Activated CD4-positive, CD25-positive, alpha-beta regulatory T cell treated with anti-CD3 and anti-CD28 coated beads, Interleukin-2, amount 50 U/mL, for 72 hours (primary cell): Measurements from ENCODE around the gene MAGI2.

ENCODE experiments used
- DNase-seq: peaks from one replicate; pipeline ENCODE4 v3.0.0; 2021

Gene MAGI2

GRCh38 chr7:78450706-78451105, 1002.8 kb downstream of the MAGI2 start:
- DNase-seq, result no peak

- no peak for DNase-seq
These were observed 1004.6 kb downstream of the MAGI2 start for GRCh38 chr7:78448911-78449310.

DNA sequence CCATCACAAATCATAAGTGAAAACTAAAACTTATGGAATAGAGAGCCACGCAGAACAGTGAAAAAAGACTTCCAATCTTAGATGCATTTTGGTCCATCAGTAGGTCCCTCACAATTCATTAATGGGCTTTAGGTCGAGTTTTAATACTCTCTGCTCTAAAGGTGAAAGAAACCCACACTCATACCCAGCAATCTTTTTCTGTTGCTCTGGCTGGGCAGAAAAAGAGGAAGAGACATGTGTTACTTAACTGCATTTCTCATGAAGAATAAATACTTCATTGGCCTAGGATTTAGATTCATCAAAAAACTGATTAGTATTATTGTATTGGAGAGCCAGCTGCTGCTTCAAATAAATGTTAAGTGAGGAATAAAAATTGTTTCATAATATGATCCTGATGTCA, 1009.2 kb downstream of the MAGI2 start:
- DNase-seq, result no peak

GRCh38 chr7:78443811-78444210, 1009.7 kb downstream of the MAGI2 start:
- no peak for DNase-seq

DNA sequence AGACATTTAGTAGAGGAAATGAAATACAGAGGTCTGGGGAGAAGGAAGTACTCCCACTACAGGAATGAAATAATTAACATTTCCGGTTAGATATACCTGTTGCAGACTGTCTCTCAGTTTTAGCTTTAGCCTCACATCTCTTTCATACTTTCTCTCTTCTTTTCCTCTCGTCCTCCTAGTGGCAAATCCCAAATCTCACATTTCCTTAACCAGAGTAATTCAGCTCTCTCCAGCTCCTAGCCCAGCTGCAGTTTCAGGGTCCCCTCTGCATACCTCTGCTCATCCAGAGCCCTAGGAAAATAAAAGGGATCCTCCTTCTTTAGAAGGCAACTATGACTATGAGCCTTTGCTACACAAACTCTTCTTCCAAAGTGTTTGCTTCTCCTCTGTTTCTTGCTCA, 1011.7 kb downstream of the MAGI2 start:
- DNase-seq, result no peak

DNA sequence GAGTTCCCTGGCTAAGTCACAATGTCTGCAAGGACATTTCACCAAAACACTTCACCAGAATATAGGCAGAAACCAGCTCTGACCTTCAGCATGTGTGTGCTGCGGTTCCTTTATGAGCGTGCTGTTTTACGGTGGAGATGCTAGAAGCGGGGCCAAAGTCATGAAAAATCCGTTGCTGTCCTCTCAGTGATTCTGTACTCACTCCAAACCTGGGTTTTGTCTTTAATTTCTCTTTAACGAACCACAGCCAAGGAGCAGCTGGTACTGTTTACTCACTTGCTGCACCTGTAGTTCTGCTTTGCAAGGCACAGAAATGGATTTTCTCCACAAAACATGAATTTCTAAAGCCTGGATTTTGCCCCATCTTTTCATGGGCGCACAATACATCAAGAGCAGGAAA, 1015.0 kb downstream of the MAGI2 start:
- DNase-seq, result no peak

DNA sequence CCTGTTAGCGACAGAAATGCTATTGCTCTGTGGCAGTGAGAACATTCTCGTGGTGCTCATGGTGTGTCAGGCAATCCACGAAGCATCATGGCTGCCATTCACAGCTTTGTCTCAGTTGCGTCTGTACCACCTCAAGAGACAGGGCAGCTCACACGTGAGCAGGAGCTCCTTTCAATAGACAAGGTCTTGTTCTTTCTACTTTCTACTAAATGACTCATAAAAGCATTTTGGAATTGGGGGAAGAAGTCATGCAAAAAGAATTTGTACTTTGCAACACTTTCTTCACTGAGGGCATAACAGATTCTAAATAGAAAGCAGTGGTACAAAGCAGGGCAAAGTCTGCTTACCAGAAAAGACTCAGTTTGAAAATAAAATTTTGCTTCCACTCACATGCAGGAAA, 1016.3 kb downstream of the MAGI2 start:
- DNase-seq, result no peak

- DNase-seq, result no peak
These were observed 1018.1 kb downstream of the MAGI2 start for GRCh38 chr7:78435355-78435754.

DNA sequence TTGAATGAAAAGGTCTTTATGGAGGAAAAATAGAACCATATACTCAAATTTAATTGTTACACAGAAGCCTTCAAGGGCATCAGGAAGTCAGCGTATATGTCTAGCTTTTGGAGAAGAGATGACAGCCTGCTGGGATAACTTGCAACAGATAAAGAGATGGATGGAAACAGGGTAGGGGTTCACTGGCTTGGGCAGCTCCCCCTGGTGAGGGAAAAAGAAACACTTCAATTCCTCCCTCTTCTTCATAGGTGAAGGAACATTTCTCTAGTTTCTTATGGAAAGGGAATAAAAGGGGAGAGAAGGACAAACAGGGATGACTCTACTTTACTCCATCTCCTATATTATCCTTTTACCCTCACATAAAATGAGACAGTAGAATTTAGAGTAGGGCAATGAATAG, 1019.2 kb downstream of the MAGI2 start:
- DNase-seq, result no peak

DNA sequence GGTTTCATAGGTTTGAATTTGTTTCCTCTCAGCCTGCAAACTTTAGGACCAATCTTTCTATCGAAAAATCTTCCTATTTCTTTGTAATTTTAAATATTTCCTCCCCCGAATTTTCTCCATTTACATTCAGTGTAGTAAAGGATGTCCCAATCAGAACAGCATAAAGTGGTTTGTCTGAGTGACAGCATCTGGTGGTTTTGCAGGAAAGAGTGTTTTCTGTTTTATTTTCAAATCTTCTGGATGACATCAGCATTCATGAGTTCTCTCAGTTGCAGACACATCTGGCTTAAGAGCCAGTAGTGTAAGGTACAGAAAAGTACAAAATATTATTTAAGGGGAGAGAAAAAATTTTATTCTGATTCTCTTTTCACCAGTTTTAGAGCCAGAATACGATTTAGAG, 1020.0 kb downstream of the MAGI2 start:
- DNase-seq, result no peak

DNA sequence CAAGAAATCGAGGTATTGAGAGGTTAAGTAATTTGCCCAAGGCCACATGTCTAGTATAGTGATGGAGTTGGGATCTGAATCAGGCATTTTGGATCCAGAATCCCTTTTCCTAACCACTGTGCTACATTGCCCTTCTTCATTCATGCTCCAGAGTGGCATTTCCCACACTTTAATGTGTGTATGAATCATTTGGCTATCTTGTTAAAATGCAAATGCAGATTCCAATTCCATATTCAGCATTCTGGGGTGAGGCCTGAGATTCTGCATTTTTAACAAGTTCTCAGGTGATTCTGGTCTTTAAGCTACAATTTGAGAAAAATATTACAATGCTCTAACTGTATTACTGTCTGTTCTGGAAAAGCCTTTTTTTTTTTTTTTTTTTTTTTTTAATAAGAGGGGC, 1023.6 kb downstream of the MAGI2 start:
- DNase-seq, result no peak

- no peak for DNase-seq
These were observed 1026.3 kb downstream of the MAGI2 start for GRCh38 chr7:78427209-78427608.

GRCh38 chr7:78420001-78420400, 1033.5 kb downstream of the MAGI2 start:
- no peak for DNase-seq

GRCh38 chr7:78417180-78417853, 1036.2 kb downstream of the MAGI2 start:
- DNase-seq, result no peak

DNA sequence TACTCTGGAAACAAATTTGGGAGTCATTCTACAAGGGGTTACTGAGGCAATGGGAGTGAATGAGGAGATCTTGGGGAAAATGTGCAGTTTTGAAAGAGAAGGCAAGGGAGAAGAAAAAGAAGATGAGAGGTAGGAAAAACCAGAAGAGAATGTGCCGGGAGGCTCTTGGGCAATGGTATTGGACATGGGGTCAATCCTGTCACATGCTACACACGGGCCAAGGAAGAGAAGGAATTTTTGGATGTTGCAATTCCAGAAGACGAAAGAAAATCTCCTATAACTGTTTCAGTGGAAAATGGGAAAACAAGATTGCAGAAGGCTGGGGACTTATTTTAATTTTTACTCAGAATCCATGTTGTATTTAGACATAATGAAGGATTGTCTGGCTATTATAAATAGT, 1039.9 kb downstream of the MAGI2 start:
- no peak for DNase-seq

- DNase-seq, result no peak
These were observed 1041.1 kb downstream of the MAGI2 start for GRCh38 chr7:78412216-78412858.

DNA sequence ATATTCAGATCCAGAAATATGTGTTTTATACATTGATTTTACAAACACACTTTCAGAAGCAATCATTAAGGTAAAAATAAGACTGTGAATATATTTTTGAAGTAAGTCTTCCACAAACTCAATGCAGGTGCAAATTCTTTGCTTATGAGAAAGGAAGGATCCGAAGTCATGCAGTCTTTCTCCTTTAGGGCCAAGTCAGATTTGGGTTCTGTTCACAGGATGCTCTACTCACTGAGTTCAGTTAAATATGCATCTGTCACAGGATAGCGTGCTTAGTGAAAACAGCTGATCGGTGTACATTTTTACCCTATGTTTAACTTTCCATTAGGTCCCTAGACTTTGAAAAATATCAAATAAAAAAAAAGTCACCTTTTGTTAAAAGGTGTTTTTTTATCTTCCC, 1046.4 kb downstream of the MAGI2 start:
- DNase-seq, result no peak

DNA sequence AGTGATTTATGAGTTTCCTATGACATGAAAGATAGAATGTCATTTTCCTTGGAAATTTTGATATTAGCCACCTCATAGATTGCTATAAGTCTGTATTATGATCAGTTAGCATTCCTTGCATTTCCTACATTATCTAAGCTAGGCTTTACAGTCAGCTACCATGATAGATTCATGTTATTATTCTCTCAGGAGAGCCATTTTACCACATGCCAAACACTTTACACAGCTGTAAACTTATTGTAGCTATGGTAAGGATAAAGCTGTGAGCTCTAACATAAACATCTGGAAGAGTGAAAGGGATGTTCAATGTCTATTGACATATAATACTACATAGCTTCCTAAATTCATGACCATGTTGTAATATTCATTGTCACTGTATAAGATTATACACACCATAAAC, 1046.9 kb downstream of the MAGI2 start:
- DNase-seq, result no peak

DNA sequence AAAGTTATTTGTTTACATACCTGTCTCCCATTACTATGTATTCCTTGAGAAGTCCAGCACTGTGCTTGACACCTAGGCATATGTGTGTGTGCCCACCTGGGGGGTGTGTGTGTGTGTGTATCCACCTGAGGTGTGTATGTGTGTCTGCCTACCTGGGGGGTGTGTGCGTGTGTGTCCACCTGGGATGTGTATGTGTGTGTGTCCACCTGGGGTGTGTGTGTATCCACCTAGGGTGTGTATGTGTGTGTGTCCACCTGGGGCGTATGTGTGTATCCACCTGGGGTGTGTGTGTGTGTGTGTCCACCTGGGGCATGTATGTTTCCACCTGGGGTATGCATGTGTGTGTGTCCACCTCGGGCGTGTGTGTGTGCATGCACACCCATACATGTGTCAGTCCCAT, 1051.4 kb downstream of the MAGI2 start:
- DNase-seq, result no peak

- DNase-seq, result no peak
These were observed 1053.4 kb downstream of the MAGI2 start for GRCh38 chr7:78400038-78400437.

DNA sequence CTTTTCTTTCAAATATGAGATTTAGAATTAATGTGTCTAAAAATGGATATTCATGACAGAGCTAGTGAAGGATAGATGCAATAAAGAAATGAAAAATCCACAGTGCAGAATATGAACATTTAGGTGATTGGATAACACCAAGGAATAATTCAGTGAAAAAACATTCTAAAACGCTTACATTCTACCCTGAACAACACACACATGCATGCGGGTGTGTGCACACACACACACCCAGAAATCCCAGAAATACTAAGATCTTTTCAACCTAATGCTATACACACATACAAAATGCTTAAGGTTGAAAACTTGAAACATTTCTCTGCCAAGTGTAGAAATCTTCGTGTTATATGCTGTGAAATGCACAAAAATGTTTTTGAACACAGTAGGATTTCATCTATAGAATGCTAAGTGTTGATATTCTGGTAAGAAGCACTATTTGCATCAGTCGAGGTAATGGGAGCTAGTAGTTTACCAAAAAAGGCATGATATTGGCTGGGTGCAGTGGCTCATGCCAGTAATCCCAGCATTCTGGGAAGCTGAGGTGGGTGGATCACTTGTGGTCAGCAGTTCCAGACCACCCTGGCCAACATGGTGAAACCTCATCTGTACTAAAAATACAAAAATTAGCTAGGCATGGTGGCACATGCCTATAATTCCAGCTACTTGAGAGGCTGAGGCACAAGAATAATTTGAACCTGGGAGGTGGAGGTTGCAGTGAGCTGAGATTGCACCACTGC, 1054.3 kb downstream of the MAGI2 start:
- DNase-seq, result no peak

- no peak for DNase-seq
These were observed 1054.9 kb downstream of the MAGI2 start for GRCh38 chr7:78398576-78398975.

DNA sequence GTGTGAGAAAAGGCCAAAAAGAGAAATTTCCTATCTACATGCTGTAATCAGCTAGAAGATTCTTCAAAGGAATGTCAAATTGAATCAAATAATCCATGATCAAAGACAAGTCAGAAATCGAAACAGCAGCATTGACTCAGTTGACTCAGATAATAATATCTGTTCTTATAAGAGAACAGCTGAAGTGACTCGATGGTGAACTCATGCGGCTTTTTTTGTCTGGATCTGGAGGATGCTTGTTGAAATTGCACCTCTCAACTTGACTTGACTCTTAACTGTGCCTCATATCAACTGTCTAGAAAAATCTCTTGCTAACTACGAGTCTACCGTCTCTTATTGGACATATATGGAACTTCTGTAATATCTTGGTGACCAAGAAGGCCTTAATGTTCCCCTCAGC, 1055.4 kb downstream of the MAGI2 start:
- DNase-seq, result no peak

DNA sequence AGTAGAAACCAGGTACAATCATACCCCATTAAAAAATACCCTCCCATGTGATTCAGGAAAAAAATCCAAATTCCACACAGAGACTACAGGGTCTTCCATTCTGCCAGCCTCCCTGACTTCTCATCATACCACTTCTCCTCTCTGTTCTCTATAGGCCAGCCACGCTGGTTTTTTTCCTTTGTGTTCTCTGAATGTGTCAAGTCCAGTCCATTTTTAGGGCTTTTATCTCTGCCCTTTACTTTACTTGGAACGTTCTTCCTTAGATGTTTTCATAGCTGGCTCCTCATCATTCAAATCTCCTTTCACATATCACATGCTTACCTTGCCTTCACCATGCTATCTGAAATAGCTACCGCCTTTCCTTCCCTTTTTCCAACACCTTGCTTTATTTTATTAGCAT, 1057.3 kb downstream of the MAGI2 start:
- no peak for DNase-seq
